ENCODE data around the gene GAREM1.

The GAREM1 gene

GRCh38 chr18:32424696-32425095 is 46.0 kb downstream of the GAREM1 start:
- no peak for DNase-seq (ENCODE audit: low read depth)

DNA sequence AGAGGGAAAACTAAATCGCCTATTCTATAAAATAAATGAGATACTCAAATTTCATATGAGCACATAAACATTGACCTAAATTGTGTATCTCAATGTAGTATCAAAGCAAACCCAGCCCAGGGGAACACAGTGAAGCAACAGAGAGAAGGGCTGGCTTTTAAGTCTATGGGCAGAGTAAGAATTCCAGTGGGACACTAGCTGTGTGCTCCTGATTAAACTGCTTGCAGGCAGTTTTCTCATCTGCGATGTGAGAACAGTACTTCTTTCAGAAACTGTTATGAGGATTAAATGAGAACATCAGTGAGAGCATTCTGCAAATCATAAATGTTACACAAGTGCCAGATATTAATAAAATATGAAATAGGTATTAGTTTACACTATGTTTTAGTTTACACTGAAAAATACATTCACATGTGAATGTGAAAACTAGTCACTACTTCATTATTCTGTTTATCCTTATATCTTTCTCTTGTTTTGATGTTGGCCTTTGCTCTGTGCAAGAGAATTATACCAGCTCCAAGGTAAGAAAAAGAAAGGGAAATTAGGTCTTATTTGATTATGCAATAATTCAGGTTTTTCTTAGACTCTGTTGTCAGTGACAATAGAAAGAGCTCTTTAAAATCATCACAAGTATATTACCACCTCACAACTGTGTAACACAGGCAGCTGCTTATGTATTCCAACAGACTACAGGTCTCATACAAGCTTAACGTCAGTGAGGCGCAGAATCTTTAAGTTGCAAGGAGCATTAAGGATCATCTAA is 47.5 kb downstream of the GAREM1 start:
- DNase-seq (ENCODE audit: low read depth): no peak

GRCh38 chr18:32422201-32422600 is 48.5 kb downstream of the GAREM1 start:
- DNase-seq (ENCODE audit: low read depth): no peak

- DNase-seq (ENCODE audit: low read depth): no peak
These were observed 50.5 kb downstream of the GAREM1 start for GRCh38 chr18:32420084-32420750.

DNA sequence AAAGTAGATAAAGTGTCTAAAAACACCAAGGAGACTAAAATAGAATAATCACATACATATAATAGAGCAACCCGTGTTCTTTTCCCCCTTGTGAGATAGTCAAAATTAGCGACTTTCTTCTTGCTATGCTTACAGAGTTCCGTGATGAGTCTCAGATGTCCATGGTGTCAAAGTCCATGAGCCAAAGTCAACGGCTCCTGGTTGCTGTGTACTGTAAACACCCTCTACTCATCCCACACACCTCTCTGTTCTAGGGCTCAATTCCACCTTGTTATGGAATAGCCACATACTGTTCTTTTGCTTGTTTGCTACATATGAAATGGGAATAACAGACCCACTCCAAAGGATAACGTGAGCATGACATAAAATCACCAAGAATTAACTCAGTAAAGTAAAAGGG is 52.5 kb downstream of the GAREM1 start:
- DNase-seq (ENCODE audit: low read depth): no peak

DNA sequence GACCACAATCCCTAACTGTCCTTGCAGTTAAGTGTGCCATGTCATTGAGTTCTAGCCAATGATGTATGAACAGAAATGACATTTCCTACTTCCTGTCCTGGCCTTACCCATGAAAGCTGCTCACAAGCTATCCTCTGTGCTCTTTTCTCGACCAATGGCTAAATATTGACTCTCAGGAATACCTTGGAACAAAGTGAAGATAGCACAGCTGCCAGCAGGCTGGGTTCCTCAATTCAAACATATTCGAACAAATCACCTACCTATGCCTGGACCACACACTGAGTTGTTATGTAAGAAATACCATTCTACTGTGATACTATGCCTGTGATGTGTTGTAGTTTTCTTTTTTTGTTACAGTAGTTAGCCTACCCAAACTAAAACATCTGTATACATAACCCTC is 65.1 kb downstream of the GAREM1 start:
- DNase-seq (ENCODE audit: low read depth): no peak

GRCh38 chr18:32401621-32402020 is 69.1 kb downstream of the GAREM1 start:
- no peak for DNase-seq (ENCODE audit: low read depth)

DNA sequence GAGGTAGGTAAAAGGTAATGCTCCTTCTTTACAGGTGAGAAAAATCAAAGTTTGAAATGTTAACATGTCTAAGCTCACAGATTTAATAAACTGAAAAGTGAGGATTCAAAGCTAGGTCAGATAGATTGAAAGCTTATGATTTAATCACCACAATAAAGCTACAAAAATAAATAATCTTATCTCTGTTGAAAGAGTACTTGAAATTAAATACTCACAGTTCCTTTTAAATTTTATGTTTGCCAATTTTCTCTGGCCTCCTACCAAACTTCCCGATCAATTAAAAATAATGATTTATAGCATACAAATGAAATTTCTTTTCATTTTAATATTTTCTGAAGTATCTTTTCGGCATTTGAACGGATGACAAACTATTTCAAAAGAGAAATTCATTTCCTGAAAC is 77.3 kb downstream of the GAREM1 start:
- no peak for DNase-seq (ENCODE audit: low read depth)

GRCh38 chr18:32391126-32391525 is 79.6 kb downstream of the GAREM1 start:
- no peak for DNase-seq (ENCODE audit: low read depth)

- DNase-seq (ENCODE audit: low read depth): no peak
These were observed 80.8 kb downstream of the GAREM1 start for GRCh38 chr18:32389858-32390257.

GRCh38 chr18:32389191-32389590 is 81.5 kb downstream of the GAREM1 start:
- no peak for DNase-seq (ENCODE audit: low read depth)

DNA sequence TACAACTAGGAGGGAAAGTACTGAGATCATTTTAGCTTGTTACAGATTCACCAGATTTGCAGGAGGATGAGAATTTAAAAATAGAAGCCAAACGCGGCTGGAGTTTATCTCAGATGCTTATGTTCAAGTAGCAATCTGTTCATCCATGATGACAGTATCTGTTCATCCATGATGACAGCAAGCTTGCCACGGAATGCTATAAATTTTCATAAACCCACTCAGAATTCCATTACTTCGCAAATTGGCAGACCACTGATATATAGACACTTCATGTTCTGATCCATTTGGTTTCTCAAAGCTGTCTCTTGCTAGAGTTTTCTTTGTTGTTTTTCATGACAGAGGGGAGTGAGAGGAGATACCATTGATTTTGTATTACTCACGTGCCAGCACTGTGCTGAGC is 84.2 kb downstream of the GAREM1 start:
- no peak for DNase-seq (ENCODE audit: low read depth)

- DNase-seq (ENCODE audit: low read depth): peak; percentile 98
These were observed 87.4 kb downstream of the GAREM1 start for GRCh38 chr18:32383050-32383819.

DNA sequence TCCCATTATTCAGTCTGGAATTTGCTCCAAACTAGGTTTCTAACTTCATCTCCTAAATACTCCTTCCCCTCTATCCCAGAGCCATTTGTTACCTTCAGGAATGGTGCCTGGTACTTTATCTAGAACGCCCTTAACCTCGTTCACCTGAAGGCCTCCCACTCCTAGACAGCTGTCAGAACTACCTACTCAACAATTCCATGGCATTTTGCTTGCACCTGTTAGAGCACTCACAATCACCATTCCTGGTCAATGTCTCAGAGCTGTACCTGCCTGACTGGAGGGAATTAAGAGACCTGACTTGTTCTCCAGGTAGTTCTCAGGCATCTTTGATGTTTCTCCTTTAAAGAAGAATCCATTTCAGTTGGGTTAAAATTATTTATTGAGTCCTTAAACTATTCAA is 88.9 kb downstream of the GAREM1 start:
- no peak for DNase-seq (ENCODE audit: low read depth)

DNA sequence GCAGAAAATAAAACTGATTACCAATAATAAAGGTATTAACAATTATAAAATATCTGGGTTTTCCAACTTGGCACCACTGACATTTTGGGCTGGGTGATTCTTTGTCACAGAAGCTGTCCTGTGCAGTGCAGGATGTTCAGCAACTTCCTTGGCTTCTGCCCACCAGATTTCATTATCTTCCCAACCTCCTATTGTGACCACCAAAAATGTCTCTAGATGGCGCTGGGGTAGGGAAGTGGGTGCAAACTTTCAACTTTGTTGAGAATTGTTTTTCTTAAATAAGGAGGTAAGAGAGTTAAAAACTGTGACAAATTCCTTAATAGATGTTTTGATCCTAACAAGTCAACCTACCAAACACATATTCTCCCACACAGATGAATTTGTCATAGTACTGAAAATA is 90.1 kb downstream of the GAREM1 start:
- no peak for DNase-seq (ENCODE audit: low read depth)

- peak; percentile 43 for DNase-seq (ENCODE audit: low read depth)
These were observed 90.8 kb downstream of the GAREM1 start for GRCh38 chr18:32379891-32380290.

DNA sequence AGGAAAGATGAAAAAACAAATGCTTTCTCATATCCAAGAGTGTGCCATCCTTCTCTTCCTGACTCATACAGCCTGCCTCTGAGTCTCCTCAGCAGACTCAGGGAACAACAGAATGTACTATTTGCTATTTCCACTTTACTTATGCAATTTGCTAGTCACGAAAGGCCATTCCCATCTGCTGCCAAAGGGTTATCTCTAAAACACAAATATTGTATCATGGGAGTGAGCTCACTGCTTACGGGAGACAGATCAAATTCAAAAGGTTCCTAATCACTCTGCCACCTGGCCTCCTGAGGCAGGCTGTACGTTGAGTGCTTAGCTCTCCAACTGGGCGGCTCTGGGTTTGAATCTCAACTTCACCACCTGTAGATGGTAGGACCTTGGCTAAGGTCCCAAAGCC is 92.0 kb downstream of the GAREM1 start:
- peak; percentile 84 for DNase-seq (ENCODE audit: low read depth)

GRCh38 chr18:32373995-32374394 is 96.7 kb downstream of the GAREM1 start:
- DNase-seq (ENCODE audit: low read depth): peak; percentile 78

DNA sequence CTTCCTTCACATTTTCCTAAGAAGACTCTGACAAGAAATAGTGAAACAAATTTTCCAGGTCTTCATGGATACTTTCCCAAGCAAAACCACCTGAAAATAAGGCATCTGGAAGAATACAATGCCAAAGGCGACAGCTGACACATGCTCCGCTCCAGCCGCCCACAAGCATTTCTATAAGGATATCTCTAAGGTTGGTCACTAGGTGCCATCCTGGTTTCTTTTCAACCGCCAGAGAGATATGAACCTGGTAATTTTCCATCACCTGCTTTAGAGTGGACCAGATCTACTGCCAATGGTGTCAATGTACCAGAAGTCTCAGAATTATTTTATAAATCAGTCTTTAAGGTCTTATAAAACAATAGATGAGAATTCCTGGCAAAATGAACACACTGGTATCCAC is 97.2 kb downstream of the GAREM1 start:
- no peak for DNase-seq (ENCODE audit: low read depth)

DNA sequence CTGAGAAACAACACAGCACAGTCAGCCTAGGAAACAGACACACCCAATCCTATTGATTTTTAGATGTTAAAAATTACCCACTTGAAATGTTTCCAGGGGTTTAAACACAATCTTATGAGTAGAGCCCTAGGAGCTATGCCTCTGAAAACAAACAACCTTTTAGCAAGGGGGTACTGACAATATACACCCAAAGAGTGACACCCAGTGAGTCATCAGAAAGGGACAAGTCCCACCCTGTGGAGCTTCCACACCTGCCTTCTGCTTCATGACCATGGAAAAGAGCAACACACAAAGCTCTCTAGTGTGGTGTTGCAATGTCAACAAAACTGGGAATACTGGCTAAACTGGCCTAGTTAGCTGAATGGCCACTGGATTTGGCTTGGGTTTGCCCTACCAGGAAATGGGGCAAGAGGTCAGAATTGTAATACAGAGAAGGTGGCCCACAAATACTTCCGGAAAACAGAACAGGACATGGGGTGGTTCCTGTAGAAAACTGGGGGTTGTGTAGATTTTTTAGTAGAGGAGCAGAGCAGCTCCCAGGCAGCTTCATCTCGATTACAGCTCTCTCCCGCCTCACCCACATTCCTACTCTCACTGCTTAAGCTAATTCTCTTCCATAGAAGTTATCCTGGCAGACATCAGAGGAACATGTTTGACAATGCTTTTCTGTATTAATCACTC is 98.2 kb downstream of the GAREM1 start:
- no peak for DNase-seq (ENCODE audit: low read depth)

DNA sequence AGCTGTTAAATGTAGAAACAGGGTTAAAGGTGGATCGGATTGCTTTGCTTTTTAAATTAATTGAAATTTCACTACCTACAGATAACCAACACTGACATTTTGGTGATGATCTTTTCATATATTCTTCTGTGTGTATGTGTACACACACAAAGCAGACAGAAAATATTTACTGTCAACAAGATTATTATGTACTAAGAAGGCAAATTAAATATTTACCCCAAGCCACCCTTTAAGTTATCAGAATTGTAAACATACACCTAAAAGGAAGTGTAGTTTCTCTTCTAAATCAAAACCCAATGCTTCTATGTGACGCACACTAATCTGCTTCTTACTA is 98.7 kb downstream of the GAREM1 start:
- no peak for DNase-seq (ENCODE audit: low read depth)

GRCh38 chr18:32371384-32371783 is 99.3 kb downstream of the GAREM1 start:
- DNase-seq (ENCODE audit: low read depth): no peak

GRCh38 chr18:32368991-32369390 is 101.7 kb downstream of the GAREM1 start:
- no peak for DNase-seq (ENCODE audit: low read depth)

Measured in iris pigment epithelial cell (primary cell).